ENCODE data around the gene BASP1.

DNA sequence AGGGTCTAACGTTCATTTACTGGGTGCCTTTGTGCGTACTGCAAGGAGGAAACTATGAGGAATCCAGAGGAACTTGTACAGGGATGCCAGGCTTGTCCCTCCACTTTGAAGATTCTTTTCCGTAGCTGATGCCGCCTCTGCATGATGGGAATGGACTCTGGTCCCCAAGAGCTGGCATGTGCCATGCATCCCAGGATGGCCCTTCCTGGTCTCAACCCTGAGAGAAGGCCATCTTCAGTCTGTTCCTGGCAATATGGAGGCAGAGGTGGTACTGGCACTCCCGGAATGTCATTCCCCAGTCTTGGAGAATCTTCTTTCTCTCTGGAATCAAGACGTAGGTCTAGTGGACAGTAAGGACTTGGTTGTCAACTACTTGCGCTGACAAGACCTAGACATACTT is 61.5 kb downstream of the BASP1 start:
- TF ChIP-seq, protein P1, sequence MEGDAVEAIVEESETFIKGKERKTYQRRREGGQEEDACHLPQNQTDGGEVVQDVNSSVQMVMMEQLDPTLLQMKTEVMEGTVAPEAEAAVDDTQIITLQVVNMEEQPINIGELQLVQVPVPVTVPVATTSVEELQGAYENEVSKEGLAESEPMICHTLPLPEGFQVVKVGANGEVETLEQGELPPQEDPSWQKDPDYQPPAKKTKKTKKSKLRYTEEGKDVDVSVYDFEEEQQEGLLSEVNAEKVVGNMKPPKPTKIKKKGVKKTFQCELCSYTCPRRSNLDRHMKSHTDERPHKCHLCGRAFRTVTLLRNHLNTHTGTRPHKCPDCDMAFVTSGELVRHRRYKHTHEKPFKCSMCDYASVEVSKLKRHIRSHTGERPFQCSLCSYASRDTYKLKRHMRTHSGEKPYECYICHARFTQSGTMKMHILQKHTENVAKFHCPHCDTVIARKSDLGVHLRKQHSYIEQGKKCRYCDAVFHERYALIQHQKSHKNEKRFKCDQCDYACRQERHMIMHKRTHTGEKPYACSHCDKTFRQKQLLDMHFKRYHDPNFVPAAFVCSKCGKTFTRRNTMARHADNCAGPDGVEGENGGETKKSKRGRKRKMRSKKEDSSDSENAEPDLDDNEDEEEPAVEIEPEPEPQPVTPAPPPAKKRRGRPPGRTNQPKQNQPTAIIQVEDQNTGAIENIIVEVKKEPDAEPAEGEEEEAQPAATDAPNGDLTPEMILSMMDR (conservative IDR thresholded peaks at IDR 0.05), result no peak
- TF ChIP-seq ZFX (IDR thresholded peaks at IDR 0.05), result no peak

Measured in C4-2B (cell line).